H1 (cell line): ENCODE results near the gene TBL1Y. TPM values are rescaled to one million over a fixed set of nuclear protein-coding genes. Genes with fewer than 3 reads are reported as not detected.

Source experiments
- CTCF ChIA-PET: fragments of 300-600 bp; sonication (Branson Sonifier 250); formaldehyde crosslinking; loops from one replicate; lab custom pipeline; 2021; ENCODE audit not compliant: partially characterized antibody; lab: Charles Lee
- POLR2A ChIA-PET: fragments of 300-600 bp; sonication (Branson Sonifier 250); formaldehyde crosslinking; loops from one replicate; lab custom pipeline; 2021; ENCODE audit warnings: inconsistent platforms; ENCODE audit not compliant: partially characterized antibody; lab: Charles Lee
- DNase-seq, 2 experiments: peaks; one replicate each; pipeline versions ENCODE4 v3.0.0 to v3.0.0-alpha.2; 2010 to 2022; ENCODE audit warnings: low spot score in 2 of 2, low read depth in 1 of 2, mixed read lengths in 1 of 2
- FAIRE-seq: peaks from 2 replicates; lab custom pipeline; 2011; peaks lifted over from hg19 to GRCh38; lab: Jason Lieb, UNC
- H2AFZ ChIP-seq: 2 replicates; pipeline ENCODE4 v1.8.1; 2012; ENCODE audit warnings: low read length, inconsistent platforms
- H2AK5ac ChIP-seq: 2 replicates; pipeline ENCODE4 v1.6.1; 2013; ENCODE audit warnings: low read depth, low read length
- H2BK120ac ChIP-seq: replicated peaks from 2 replicates; pipeline ENCODE3; 2013; ENCODE audit warnings: low read depth, low read length, inconsistent platforms
- H2BK12ac ChIP-seq: 2 replicates; pipeline ENCODE4 v1.6.1; 2013; ENCODE audit warnings: low read depth, low read length
- H2BK15ac ChIP-seq: 2 replicates; pipeline ENCODE4 v1.6.1; 2013; ENCODE audit warnings: low read length
- H2BK20ac ChIP-seq: 2 replicates; pipeline ENCODE4 v1.6.1; 2013; ENCODE audit warnings: low read length
- H2BK5ac ChIP-seq: 2 replicates; pipeline ENCODE4 v1.6.1; 2013; ENCODE audit warnings: low read depth, low read length
- H3K14ac ChIP-seq: 2 replicates; pipeline ENCODE4 v1.6.1; 2013; ENCODE audit warnings: inconsistent platforms; ENCODE audit not compliant: insufficient read length
- H3K18ac ChIP-seq: 2 replicates; pipeline ENCODE4 v1.6.1; 2013; ENCODE audit warnings: low read length; ENCODE audit errors: extremely low read depth
- H3K23ac ChIP-seq: 2 replicates; pipeline ENCODE4 v1.6.1; 2013; ENCODE audit warnings: inconsistent platforms; ENCODE audit not compliant: insufficient read length
- H3K23me2 ChIP-seq: 2 replicates; pipeline ENCODE4 v1.6.1; 2013; ENCODE audit warnings: low read depth, low read length
- H3K27ac ChIP-seq: 2 replicates; pipeline ENCODE4 v1.6.1; 2011; ENCODE audit warnings: low read depth, low read length, inconsistent platforms
- H3K27me3 ChIP-seq, 4 experiments: replicated peaks in 1 of 4; 1 replicate in 1 of 4; 2 replicates in 3 of 4; pipeline versions ENCODE4 v1.6.1 to v1.8.1; 2011 to 2013; ENCODE audit warnings: low read length in 3 of 4, mild to moderate bottlenecking in 3 of 4, inconsistent platforms in 2 of 4, mixed read lengths in 2 of 4, moderate library complexity in 1 of 4; ENCODE audit not compliant: control insufficient read depth in 3 of 4, insufficient read depth in 3 of 4; ENCODE audit errors: extremely low read depth in 1 of 4
- H3K36me3 ChIP-seq, 4 experiments: 2 replicates each; pipeline versions ENCODE4 v1.6.1 to v1.8.1; 2011 to 2013; ENCODE audit warnings: mild to moderate bottlenecking in 4 of 4, low read length in 3 of 4, moderate library complexity in 2 of 4, control low read depth in 1 of 4, inconsistent platforms in 1 of 4; ENCODE audit not compliant: insufficient read depth in 4 of 4, control insufficient read depth in 2 of 4
- H3K4ac ChIP-seq: replicated peaks from 2 replicates; pipeline ENCODE3; 2013; ENCODE audit warnings: low read length, low read depth, mixed read lengths, inconsistent platforms; ENCODE audit not compliant: insufficient read length
- H3K4me1 ChIP-seq, 4 experiments: replicated peaks in 1 of 4; 1 replicate in 1 of 4; 2 replicates in 3 of 4; pipeline versions ENCODE4 v1.6.1 to v1.8.1; 2011 to 2013; ENCODE audit warnings: low read length in 3 of 4, inconsistent platforms in 2 of 4, mixed read lengths in 1 of 4; ENCODE audit not compliant: insufficient read depth in 4 of 4, control insufficient read depth in 3 of 4
- H3K4me2 ChIP-seq, 2 experiments: 2 replicates each; pipeline versions ENCODE4 v1.6.1 to v1.8.1; 2011 to 2013; ENCODE audit warnings: low read depth in 2 of 2, low read length in 2 of 2, control low read depth in 1 of 2, inconsistent platforms in 1 of 2, mild to moderate bottlenecking in 1 of 2; ENCODE audit not compliant: insufficient read depth in 1 of 2
- H3K4me3 ChIP-seq, 4 experiments: fragments of 200-600, 300-600 bp in 1 of 4; sonication (generic), shearing (Covaris generic), sonication (Bioruptor Twin) in 1 of 4; 2 replicates each; pipeline versions ENCODE4 v1.5.1 to v1.8.1; 2011 to 2016; ENCODE audit warnings: low read length in 4 of 4, low read depth in 3 of 4, control low read depth in 2 of 4, inconsistent platforms in 2 of 4, mild to moderate bottlenecking in 2 of 4, mixed read lengths in 1 of 4, moderate library complexity in 1 of 4; ENCODE audit not compliant: insufficient read depth in 2 of 4; ENCODE audit errors: extremely low read depth in 1 of 4
- H3K56ac ChIP-seq: replicated peaks from 2 replicates; pipeline ENCODE3; 2013; ENCODE audit warnings: low read depth, mild to moderate bottlenecking, mixed read lengths, low read length, inconsistent platforms; ENCODE audit not compliant: insufficient read length
- H3K79me1 ChIP-seq: 2 replicates; pipeline ENCODE4 v1.6.1; 2013; ENCODE audit warnings: low read depth, low read length, control low read depth
- H3K79me2 ChIP-seq, 2 experiments: 2 replicates each; pipeline versions ENCODE4 v1.6.1 to v1.8.1; 2012 to 2013; ENCODE audit warnings: low read length in 2 of 2, mild to moderate bottlenecking in 2 of 2, inconsistent platforms in 1 of 2; ENCODE audit not compliant: insufficient read depth in 2 of 2, control insufficient read depth in 1 of 2
- H3K9ac ChIP-seq, 4 experiments: replicated peaks in 1 of 4; 1 replicate in 1 of 4; 2 replicates in 3 of 4; pipeline versions ENCODE4 v1.6.1 to v1.8.1; 2011 to 2013; ENCODE audit warnings: low read depth in 3 of 4, low read length in 3 of 4, control low read depth in 2 of 4, mild to moderate bottlenecking in 2 of 4, moderate library complexity in 2 of 4, inconsistent platforms in 1 of 4; ENCODE audit errors: extremely low read depth in 1 of 4
- H3K9me3 ChIP-seq, 2 experiments: 2 replicates each; pipeline versions ENCODE4 v1.6.1 to v1.8.1; 2012 to 2013; ENCODE audit warnings: mild to moderate bottlenecking in 2 of 2, moderate library complexity in 2 of 2, control low read depth in 1 of 2, inconsistent platforms in 1 of 2, low read depth in 1 of 2, low read length in 1 of 2, mixed read lengths in 1 of 2; ENCODE audit not compliant: insufficient read depth in 2 of 2
- H4K20me1 ChIP-seq, 2 experiments: replicated peaks in 1 of 2; 2 replicates each; pipeline versions ENCODE3 to v1.8.1; 2011 to 2013; ENCODE audit warnings: inconsistent platforms in 2 of 2, low read length in 2 of 2, mild to moderate bottlenecking in 1 of 2; ENCODE audit not compliant: insufficient read depth in 2 of 2, control insufficient read depth in 1 of 2
- H4K5ac ChIP-seq: 2 replicates; pipeline ENCODE4 v1.6.1; 2013; ENCODE audit warnings: low read length, low read depth, mixed read lengths, inconsistent platforms; ENCODE audit not compliant: insufficient read length
- H4K8ac ChIP-seq: 2 replicates; pipeline ENCODE4 v1.8.0; 2013; ENCODE audit warnings: mild to moderate bottlenecking, moderate library complexity, low read length, inconsistent platforms; ENCODE audit not compliant: insufficient read depth; ENCODE audit errors: extremely low read depth
- H4K91ac ChIP-seq: replicated peaks from 2 replicates; pipeline ENCODE3; 2013; ENCODE audit warnings: low read length, mixed read lengths, inconsistent platforms; ENCODE audit not compliant: insufficient read length
- BRCA1 ChIP-seq: IDR thresholded peaks from 2 replicates; pipeline ENCODE4 v1.6.1; 2012; ENCODE audit warnings: low read depth, low read length, improper control_type of control experiment
- FOSL1 ChIP-seq: IDR thresholded peaks from 2 replicates; pipeline ENCODE4 v1.6.1; 2011; ENCODE audit warnings: mild to moderate bottlenecking, low read depth, low read length, moderate library complexity; ENCODE audit not compliant: insufficient read depth
- KDM5A ChIP-seq: fragments of 200-600 bp; IDR thresholded peaks from 2 replicates; pipeline ENCODE4 v1.7.1; 2012; ENCODE audit warnings: mild to moderate bottlenecking, low read length, inconsistent platforms, mixed read lengths
- RAD21 ChIP-seq, 2 experiments: IDR thresholded peaks in 1 of 2; conservative IDR thresholded peaks in 1 of 2; 2 replicates each; pipeline ENCODE4 v1.6.1; 2011; ENCODE audit warnings: low read depth in 2 of 2, low read length in 2 of 2, improper control_type of control experiment in 1 of 2, inconsistent platforms in 1 of 2, mild to moderate bottlenecking in 1 of 2, moderate library complexity in 1 of 2
- RXRA ChIP-seq: IDR thresholded peaks from 2 replicates; pipeline ENCODE4 v1.6.1; 2011; ENCODE audit warnings: low read depth, mild to moderate bottlenecking, low read length, moderate library complexity; ENCODE audit not compliant: insufficient read depth
- SP2 ChIP-seq: IDR thresholded peaks from 2 replicates; pipeline ENCODE4 v1.6.1; 2012; ENCODE audit warnings: mild to moderate bottlenecking, low read length, inconsistent platforms
- WGBS, 2 experiments: shearing (Covaris generic) in 1 of 2; methylation state at CpG; one replicate each; pipeline versions ENCODE4 v1.1.6 to v1.1.7; 2013 to 2015; ENCODE audit warnings: low lambda C conversion rate in 2 of 2, mixed read lengths in 2 of 2, inconsistent platforms in 1 of 2, low coverage in 1 of 2, missing lambda C conversion rate in 1 of 2; ENCODE audit not compliant: insufficient replicate concordance in 2 of 2, insufficient coverage in 1 of 2, insufficient read length in 1 of 2; ENCODE audit errors: extremely low coverage in 1 of 2, missing lambda C conversion rate in 1 of 2; 5-methylcytosine and 5-hydroxymethylcytosine counted together
- polyA plus RNA-seq, 7 experiments: library from polyadenylated mRNA; depleted of rRNA in 3 of 7; stranded (reverse) in 5 of 7; unstranded in 2 of 7; fragments of >200 nt in 5 of 7; fragments of 200-250 nt in 2 of 7; gene quantifications; 1 replicate in 5 of 7; 2 replicates in 1 of 7; 4 replicates in 1 of 7; pipeline versions ENCODE4 v1.2.1 to v1.2.3, GENCODE V29; 2011 to 2013; ENCODE audit warnings: missing spikeins in 2 of 7, mixed read lengths in 2 of 7
- total RNA-seq: library from RNA; stranded (reverse); fragmentation: NEBNext Ultra II Directional; extraction: Animal tissue kit (Norgen Biotek cat#: 25700); gene quantifications from 2 replicates; pipeline ENCODE4 v1.2.1, GENCODE V29; 2021
- TF ChIP-seq, protein P1 (sequence below): IDR thresholded peaks from 2 replicates; pipeline ENCODE4 v1.6.1; 2012; ENCODE audit warnings: inconsistent platforms
- TF ChIP-seq, protein P2 (sequence below): IDR thresholded peaks from 2 replicates; pipeline ENCODE4 v1.6.1; 2012; ENCODE audit warnings: low read length, inconsistent platforms

The TBL1Y gene
- total and polyA plus RNA-seq, 2 of the 8 experiments (the other 6 are each of a cell fraction or from before 2014, with no cell fraction given): 2.5 to 4.2 TPM

DNA sequence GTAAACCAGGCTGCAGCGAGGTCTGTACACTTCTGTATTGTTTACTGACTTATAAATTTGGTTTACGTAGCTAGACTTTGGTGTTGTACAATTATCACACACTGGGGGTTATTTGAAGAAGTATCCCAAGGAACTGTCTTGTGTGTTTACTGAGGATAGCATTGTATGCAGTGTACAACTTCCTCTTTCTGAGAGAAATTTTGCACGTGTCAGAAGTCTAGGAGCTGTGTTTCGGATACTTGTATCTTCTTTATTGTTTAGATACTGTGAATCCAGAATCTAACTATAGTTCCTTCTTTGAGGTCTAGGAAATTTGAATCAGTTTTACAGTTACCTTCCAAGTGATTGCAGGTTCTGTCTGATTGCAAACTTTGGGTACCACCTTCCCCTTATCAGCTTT, 64.5 kb downstream of the TBL1Y start:
- no peaks in the 10 kb centered on the region for H3K23me2 ChIP-seq
- no peaks in the 10 kb centered on the region for H3K36me3 ChIP-seq
- H4K5ac ChIP-seq: no peak overlapping the region
- no peak overlapping the region for H3K27ac ChIP-seq
- H3K79me2 ChIP-seq: no peaks in the 10 kb centered on the region
- H2BK15ac ChIP-seq: no peak overlapping the region
- H2AK5ac ChIP-seq: no peak overlapping the region
- no peak overlapping the region for H4K91ac ChIP-seq
- no peak overlapping the region for H3K4ac ChIP-seq
- H2BK12ac ChIP-seq: no peak overlapping the region
- H2BK120ac ChIP-seq: no peak overlapping the region
- ChIA-PET POLR2A (interaction anchor here (1.3 kb wide), 1 partner anchor 65 kb away, joined by 4 read pairs; the partner anchor contains the start of gene TBL1Y), CTCF (interaction anchor here (1.8 kb wide), 1 partner anchor 110 kb away, joined by 4 read pairs; no protein-coding TSS in a partner anchor)
- no peak overlapping the region for H2BK5ac ChIP-seq
- no peak for FAIRE-seq
- WGBS, 2 experiments: 97% methylated on average over 4 of the region's 4 CpGs; no CpG with 5 or more reads in 1 of the 2 experiments
- H4K20me1 ChIP-seq: no peaks in the 10 kb centered on the region
- H3K79me1 ChIP-seq: no peaks in the 10 kb centered on the region
- H3K56ac ChIP-seq: no peak overlapping the region
- no peak overlapping the region for H2BK20ac ChIP-seq
- H2AFZ ChIP-seq: no peak overlapping the region
- peaks cover 0 to 2% (median 0%) of the 10 kb centered on the region in 4 experiments; a peak in 2 of 7 replicates for H3K4me1 ChIP-seq
- H3K27me3 ChIP-seq: no peaks in the 10 kb centered on the region
- H3K9me3 ChIP-seq: no peaks in the 10 kb centered on the region
- DNase-seq: no peak
- no peak overlapping the region for H3K23ac ChIP-seq
- no peak overlapping the region for H3K4me2 ChIP-seq
- H3K18ac ChIP-seq: no peak overlapping the region
- TF ChIP-seq, protein P1, sequence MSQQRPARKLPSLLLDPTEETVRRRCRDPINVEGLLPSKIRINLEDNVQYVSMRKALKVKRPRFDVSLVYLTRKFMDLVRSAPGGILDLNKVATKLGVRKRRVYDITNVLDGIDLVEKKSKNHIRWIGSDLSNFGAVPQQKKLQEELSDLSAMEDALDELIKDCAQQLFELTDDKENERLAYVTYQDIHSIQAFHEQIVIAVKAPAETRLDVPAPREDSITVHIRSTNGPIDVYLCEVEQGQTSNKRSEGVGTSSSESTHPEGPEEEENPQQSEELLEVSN: no peak
- no peak for TF ChIP-seq FOSL1
- TF ChIP-seq SP2: no peak
- TF ChIP-seq RAD21 (IDR thresholded peaks at IDR 0.05 in 1 of 2, conservative IDR thresholded peaks at IDR 0.05 in 1 of 2; ENCODE audit: low read depth in 2 of 2, low read length in 2 of 2): no peak
- no peak for TF ChIP-seq RXRA
- TF ChIP-seq KDM5A: no peak
- TF ChIP-seq, protein P2, sequence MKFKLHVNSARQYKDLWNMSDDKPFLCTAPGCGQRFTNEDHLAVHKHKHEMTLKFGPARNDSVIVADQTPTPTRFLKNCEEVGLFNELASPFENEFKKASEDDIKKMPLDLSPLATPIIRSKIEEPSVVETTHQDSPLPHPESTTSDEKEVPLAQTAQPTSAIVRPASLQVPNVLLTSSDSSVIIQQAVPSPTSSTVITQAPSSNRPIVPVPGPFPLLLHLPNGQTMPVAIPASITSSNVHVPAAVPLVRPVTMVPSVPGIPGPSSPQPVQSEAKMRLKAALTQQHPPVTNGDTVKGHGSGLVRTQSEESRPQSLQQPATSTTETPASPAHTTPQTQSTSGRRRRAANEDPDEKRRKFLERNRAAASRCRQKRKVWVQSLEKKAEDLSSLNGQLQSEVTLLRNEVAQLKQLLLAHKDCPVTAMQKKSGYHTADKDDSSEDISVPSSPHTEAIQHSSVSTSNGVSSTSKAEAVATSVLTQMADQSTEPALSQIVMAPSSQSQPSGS: no peak
- TF ChIP-seq BRCA1: no peak
- no peak overlapping the region for H3K4me3 ChIP-seq
- no peak overlapping the region for H3K14ac ChIP-seq
- no peak overlapping the region for H4K8ac ChIP-seq
- H3K9ac ChIP-seq: no peak overlapping the region
